Activated CD4-positive, alpha-beta T cell treated with anti-CD3 and anti-CD28 coated beads, Interleukin-2, amount 50 U/mL, for 1 hour (primary cell): ENCODE measurements around the gene RPE65.
"Not testable (repeated sequence)": the region's sequence is repeated elsewhere in the genome, so short reads cannot be mapped to it uniquely, and the experiment has no call there.

ENCODE experiments used
- DNase-seq: peaks from one replicate; pipeline ENCODE4 v3.0.0-alpha.2; 2020

The RPE65 gene

GRCh38 chr1:68448365-68448764 is 1.4 kb downstream of the RPE65 start:
- DNase-seq, result no peak

DNA sequence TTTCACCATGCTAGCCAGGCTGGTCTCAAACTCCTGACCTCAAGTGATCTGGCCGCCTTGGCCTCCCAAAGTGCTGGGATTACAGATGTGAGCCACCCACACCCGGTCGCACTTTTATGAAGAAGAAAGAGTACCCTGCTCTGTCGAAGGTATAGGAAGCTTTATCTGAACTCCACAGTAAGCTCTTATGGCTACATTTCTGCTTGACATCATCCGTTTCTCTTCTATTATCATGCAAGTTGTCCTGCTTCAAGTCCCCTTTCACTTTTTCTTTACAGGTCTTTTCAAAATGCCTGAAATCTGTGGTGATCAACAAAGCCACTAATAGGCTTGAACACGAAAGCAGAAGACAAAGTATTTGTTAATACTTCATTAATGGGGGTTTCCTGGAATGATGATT is 4.0 kb downstream of the RPE65 start:
- DNase-seq, result no peak

- no peak for DNase-seq
Measured at GRCh38 chr1:68442822-68443556, 6.8 kb downstream of the RPE65 start.

GRCh38 chr1:68442006-68442405 is 7.7 kb downstream of the RPE65 start:
- DNase-seq, result no peak

DNA sequence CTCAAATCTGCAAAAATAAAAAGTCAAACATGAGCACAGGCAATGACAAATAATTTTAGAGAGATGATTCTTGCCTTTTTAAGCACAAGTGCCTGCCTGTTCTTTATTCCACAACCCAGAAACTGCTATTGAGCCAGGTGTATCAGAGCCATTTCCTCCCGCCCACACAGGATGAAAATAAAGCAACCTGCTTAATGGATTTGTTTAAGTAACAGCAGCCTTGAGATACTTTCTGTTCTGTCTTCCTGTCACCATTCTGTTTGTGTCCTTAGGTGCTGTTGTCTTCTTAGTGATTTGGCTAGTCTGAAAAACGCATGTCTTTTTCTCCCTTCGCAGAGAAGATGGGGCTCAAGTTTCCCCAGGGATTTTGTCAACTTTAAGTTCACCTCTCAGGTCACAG is 11.4 kb downstream of the RPE65 start:
- DNase-seq, result no peak

GRCh38 chr1:68433395-68433794 is 16.4 kb downstream of the RPE65 start:
- no peak for DNase-seq

DNA sequence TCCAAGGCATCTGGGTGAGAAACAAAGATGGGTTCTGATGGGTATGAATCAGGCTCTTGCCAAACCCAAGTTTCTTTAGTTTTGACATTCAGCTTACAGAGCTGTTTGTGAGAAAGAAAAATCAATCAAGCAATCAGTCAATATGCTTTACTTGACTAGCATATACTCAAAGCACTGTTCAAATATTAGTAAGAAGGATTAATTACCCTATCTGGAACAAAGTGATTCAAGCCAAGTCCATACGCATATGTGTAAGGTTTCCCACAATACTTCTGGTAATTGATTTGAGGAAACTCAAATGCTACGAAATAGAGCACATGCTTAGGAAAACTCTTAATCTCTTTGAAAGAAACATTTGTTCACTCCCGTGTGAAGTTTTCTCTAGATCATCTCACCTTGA is 18.7 kb downstream of the RPE65 start:
- DNase-seq, result no peak

GRCh38 chr1:68429233-68429808 is 20.4 kb downstream of the RPE65 start:
- no peak for DNase-seq

GRCh38 chr1:68426594-68426993 is 23.2 kb downstream of the RPE65 start:
- no peak for DNase-seq

DNA sequence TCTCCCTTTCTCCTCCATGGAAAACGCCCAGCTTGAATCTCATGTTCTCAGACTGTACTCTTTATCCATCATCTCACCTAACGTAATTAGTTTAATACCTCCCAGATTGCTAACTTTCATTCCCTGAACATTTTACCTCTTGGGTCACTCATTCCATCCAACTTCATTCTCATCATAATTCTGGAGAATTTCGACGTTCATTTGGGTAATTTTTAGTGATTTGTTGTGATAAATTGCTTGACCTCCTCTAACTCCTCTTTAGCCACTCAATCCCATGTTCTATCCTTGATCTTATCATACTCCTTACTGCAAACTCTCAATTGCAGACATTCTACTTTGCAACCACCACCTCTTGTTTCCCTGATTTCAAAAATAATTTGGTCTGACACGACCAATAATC is 28.4 kb downstream of the RPE65 start:
- DNase-seq, result no peak

DNA sequence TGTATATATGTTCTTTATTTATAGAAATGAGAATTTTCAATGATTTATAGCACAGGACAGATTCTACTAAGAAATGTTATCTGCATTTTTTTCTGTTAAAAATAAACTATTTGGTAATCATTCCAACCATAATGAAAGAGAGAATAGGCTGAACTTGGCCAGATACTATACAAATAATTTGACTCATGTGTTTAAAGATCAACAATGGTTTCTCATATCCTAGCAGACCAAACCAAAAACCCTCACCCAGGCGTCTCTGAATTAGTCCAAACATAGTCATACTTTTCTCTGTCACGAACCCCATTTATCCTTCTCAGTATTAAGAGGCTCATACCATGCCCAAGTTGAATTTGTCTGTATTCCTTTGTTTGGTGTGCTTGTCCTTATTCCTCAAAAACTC is 40.3 kb downstream of the RPE65 start:
- DNase-seq, result no peak

- DNase-seq, result no peak
Measured at GRCh38 chr1:68401506-68401905, 48.2 kb downstream of the RPE65 start.

DNA sequence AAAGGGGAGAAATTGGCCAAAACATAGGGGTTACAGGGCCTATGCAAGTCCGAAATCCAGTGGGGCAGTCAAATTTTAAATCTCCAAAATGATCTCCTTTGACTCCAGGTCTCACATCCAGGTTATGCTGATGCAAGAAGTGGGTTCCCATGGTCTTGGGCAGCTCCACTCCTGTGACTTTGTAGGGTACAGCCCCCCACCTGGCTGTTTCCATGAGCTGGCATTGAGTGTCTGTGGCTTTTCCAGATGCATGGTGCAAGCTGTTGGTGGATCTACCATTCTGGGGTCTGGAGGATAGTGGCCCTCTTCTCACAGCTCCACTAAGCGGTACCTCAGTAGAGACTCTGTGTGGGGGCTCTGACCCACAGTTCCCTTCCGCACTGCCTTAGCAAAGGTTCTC is 54.2 kb downstream of the RPE65 start:
- DNase-seq, result not testable (repeated sequence)

- DNase-seq, result not testable (repeated sequence)
Measured at GRCh38 chr1:68392474-68392873, 57.3 kb downstream of the RPE65 start.

DNA sequence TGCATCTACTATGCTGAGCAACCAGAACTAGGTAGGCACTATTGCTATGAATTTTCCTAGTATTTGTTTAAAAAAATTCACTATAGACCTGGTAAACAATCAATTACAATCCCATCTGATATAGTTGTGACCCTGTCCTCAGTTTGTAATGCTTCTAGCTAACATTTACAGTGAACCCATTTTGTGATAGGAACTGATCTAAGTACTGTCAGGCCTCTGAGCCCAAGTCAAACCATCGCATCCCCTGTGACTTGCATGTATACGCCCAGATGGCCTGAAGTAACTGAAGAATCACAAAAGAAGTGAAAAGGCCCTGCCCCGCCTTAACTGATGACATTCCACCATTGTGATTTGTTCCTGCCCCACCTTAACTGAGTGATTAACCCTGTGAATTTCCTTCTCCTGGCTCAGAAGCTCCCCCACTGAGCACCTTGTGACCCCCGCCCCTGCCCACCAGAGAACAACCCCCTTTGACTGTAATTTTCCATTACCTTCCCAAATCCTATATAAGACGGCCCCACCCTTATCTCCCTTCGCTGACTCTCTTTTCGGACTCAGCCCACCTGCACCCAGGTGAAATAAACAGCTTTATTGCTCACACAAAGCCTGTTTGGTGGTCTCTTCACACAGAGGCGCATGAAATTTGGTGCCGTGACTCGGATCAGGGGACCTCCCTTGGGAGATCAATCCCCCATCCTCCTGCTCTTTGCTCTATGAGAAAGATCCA is 63.8 kb downstream of the RPE65 start:
- not testable (repeated sequence) for DNase-seq

- DNase-seq, result no peak
Measured at GRCh38 chr1:68384872-68385411, 64.8 kb downstream of the RPE65 start.

- no peak for DNase-seq
Measured at GRCh38 chr1:68384321-68384813, 65.4 kb downstream of the RPE65 start.

DNA sequence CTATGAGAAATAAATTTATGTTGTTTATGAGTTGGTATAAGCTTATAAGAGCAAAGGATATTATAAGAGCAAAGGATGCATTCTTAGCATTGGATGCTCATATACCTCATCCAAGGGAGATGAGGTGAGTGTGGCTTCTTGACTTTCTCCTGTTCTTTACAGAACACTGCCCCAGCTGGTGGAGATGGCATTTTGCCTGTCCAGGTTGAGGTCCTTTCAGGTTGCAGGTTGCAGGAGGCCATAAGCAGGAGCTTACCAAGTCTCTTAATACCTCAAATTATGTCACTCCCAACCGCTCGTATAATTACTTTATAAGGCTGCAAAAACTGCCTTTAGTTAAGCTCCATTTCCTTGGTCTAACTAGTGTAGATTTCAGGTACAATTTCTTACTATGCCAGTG is 66.7 kb downstream of the RPE65 start:
- no peak for DNase-seq

- no peak for DNase-seq
Measured at GRCh38 chr1:68379085-68379478, 70.7 kb downstream of the RPE65 start.
